GM12873 (cell line): ENCODE results near the gene ZDHHC7.
A peak's percentile ranks its signal among the peaks of the same experiment; 100 is the strongest.

Experiments
- CTCF ChIP-seq: IDR thresholded peaks from 2 replicates; pipeline ENCODE4 v1.5.1; 2012; ENCODE audit warnings: low read depth, mild to moderate bottlenecking, moderate library complexity, low read length, control low read depth; ENCODE audit not compliant: insufficient read depth; ENCODE audit errors: missing control alignments

The ZDHHC7 gene

GRCh38 chr16:84989749-84990620 lies 21.4 kb downstream of the ZDHHC7 start:
- no peak for TF ChIP-seq CTCF

DNA sequence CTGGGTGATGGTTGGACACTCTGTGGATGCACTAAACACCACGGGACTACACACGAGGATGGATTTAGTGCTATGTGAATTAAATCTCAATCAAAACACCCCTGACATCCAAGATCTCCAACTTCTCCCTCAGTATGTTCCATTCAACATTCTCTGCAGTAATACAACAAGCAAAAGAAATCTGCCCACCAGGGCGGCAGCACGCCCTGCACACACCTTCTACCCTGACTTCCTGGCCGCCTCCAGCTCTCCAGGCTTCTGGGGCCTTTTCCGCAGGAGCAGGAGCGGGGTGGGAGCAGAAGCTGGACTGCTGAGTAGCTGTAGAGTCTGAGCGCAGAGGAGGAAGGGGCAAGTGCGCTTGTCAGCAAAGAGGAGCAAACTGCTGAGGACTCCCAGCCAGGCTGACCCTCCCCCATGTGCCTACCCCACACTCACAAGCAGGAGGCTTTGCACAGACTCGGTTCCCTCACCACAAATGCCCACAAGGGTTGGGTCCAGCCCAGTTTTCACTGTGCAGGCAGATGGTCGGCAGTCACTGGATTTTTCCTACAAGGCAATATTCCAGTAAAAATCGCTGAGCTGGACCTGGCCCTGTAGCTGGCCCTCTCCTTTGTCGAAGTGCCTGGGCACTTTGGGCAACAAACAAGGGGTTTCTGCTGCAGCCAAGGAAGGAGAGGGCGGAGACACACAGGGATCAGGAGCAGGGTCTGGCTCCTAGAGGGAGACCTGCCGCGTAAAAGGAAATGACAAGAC lies 22.8 kb downstream of the ZDHHC7 start:
- TF ChIP-seq CTCF = no peak

DNA sequence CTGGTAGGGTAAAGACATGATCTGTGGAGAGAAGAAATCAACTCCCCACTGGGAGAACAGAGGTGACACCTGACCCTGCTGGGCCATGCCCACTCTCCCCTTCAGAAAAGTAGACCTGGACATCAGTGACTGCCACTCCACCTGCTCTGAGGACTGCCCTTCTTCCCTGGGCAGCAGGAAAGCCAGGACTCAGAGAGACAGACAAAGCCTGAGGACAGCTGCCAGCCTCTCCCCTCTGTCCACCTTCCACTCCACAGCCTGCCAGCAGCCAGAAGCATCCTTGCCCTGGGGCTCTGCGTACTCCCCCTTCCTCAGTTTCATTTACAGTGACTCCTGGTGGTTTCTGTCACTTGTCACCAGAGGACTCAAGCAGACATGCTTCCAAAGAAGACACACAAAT lies 24.5 kb downstream of the ZDHHC7 start:
- TF ChIP-seq CTCF = no peak

DNA sequence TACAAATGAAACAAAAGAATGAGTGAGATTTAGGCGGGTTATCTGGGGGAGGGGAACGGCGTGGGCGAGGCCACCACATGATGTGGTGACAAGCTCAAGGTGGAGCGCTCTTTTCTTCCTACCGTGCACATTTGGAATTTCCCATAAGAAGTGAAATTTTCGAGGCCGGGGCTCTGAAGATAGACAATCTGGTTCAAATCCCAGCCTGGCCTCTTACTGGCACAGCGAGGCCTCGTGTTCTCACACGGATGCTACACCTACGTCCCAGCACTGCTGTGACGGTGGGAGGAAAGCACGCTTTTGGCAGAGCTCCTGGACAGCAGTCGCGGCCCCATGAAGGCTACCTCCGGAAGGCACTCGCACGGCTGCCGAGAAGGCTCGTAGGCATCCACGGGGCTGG lies 25.2 kb downstream of the ZDHHC7 start:
- no peak for TF ChIP-seq CTCF

DNA sequence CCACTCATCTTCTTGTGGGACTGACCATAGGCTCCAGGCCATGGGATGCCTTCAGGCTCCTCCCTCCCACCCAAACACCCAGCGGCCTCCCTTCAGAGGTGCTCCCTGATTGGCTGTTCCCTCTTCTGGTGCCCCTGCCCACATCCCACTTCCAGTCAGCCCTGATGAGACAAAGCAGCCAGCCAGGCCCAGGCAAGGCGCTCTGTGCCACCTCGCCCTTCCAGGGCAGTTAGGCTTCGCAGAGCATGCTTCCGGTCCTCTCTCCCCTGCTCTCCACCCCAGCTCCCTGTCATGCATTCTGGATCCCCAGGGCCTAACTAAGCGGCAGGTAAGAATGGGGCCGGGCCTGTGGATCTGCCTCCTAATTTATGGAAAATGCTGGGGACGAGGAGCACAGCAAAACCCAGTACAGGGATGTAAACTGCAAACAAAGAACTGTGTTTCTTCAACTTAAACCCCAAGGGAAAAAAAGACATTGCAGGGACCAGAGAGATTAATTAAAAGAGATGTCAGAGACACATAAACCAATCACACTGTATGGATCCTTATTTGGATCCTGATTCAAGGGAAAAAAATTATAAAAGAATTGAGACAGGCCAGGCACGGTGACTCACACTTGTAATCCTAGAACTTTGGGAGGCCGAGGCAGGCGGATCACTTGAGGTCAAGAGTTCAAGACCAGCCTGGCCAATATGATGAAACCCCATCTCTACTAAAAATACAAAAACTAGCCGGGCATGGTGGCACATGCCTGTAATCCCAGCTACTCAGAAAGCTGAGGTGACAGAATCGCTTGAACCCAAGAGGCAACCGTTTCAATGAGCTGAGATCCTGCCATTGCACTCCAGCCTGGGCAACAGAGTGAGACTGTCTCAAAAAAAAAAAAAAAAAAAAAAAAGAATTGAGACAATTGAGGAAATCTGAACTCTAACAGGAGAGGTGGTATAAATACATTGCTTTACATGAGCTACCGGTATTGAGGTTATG lies 26.0 kb downstream of the ZDHHC7 start:
- no peak for TF ChIP-seq CTCF

DNA sequence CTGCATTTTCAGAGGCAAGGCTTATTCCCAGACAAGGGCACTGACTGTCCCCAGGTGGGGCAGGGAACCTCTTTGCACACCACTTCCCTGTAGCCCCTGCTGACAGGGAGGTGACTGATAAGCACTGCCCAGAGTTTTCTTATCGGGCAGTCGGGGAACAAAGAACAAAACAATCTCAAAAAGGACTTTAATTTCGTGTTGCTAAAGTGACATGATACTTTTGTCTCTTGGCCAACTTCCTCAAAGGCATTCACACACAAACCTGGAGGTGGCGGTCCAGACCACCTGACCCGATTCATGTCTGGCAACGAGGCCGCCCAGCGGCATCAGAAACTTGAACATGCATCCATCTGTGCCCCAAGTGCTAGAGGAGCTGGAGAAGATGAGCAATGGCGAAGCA lies 28.9 kb downstream of the ZDHHC7 start:
- peak; percentile 22 for TF ChIP-seq CTCF

GRCh38 chr16:84979516-84979915 lies 31.8 kb downstream of the ZDHHC7 start:
- TF ChIP-seq CTCF = no peak
